GM18909 (cell line): ENCODE results near the gene SPON2.
"Not testable (repeated sequence)": the region's sequence is repeated elsewhere in the genome, so short reads cannot be mapped to it uniquely, and the experiment has no call there.

ENCODE experiments used
- ATAC-seq: cut with Tn5 transposase; IDR thresholded peaks from one replicate; pipeline ENCODE4 v1.9.1; 2021; ENCODE audit warnings: mild to moderate bottlenecking; ENCODE audit not compliant: unreplicated experiment, poor library complexity

Gene SPON2

DNA sequence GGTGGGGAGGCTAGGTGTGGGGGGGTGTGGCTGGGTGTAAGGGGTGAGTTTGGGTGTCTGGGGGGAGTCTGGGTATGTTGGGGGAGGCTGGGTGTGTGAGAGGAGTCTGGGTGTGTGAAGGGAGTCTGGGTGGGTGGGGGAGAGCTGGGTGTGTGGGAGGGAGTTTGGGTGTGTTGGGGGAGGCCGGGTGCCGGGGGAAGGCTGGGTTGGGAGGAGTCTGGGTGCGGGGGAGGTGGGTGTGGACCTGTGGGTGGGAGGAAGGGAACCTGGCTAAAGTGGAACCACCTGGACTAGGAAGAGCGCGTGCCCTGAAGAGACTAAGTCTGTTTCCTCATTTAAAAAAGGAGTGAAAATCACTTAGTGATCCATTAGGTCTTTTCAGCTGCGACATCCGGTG is 18.3 kb downstream of the SPON2 start:
- no peak for ATAC-seq

DNA sequence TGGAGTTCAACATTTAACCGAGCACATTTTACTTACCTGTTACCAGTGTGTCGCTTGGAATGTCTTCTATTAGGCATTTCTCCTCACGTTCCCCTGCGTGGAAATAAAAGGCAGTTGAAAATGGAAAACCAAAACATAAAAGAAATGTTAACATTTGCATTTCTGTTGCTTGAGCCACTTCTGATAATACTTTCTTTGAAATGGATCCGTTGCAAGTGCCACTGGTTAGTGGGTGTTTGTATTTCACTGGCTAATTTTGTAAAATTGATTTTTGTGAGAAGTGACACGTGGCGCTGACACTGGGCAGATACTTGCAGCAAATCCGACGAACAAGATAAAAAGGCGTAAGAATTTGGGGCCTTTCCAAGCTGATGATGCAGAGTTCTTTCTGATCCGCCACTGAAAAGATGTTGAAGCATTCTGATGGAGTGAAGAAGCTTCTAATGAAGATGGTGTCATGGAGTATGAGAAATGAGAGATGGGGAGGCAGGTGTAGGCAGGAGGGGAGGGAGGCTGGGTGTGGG is 18.8 kb downstream of the SPON2 start:
- no peak for ATAC-seq

DNA sequence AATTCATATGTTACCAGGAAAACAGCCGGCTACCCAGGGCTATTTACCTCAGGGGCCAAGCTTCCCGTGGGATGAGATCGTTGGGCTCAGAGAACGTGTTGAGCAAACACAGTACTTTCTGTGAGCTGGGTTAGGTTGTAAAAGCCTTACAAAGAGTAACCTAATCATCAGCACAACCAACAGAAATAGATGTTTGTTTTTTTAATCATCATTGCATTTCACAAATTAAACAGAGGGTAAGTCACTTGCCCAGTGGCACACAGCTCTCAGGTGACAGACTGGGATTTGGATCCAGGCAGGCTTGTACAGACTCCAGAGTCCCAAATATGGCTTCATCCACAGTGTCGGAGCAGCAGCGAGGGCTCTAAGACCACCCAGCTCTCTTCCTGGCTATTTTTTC is 20.1 kb downstream of the SPON2 start:
- no peak for ATAC-seq

DNA sequence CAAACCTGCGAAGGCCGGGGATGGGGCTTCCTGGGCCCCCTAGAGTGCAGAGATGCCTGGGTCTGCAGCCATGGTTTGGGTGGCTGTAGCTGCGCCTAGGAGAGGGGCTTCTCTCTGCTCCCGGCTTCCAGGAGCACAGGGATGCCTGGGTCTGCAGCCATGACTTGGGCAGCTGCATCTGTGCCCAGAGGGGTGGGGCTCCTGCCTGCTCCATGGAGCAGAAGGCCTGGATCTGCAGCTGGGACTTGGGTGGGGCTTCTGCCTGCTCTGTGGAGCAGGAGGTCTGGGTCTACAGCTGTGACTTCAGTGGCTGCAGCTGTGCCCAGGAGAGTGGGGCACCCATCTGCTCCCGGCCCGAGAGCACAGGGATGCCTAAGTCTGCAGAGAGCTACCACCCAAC is 20.8 kb downstream of the SPON2 start:
- no peak for ATAC-seq

DNA sequence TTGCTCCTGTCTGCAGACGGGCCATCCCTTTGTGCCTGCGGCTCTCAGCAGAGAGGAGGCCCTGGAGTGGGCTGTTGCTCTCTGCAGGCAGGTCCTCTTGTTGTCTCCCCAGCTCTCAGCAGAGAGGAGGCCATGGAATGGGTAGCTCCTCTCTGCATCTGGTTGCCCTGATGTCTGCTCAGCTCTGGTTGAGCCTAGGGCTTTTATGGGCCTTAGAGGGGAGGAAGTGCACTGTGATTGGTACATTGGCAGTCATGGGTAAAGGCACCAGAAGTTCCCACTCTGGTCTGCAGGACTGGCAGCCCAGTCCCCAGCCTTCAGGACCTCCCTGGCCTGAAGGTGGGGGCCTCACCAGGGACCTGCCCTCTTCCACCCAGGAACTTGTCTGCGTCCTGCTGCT is 21.5 kb downstream of the SPON2 start:
- ATAC-seq, result no peak

DNA sequence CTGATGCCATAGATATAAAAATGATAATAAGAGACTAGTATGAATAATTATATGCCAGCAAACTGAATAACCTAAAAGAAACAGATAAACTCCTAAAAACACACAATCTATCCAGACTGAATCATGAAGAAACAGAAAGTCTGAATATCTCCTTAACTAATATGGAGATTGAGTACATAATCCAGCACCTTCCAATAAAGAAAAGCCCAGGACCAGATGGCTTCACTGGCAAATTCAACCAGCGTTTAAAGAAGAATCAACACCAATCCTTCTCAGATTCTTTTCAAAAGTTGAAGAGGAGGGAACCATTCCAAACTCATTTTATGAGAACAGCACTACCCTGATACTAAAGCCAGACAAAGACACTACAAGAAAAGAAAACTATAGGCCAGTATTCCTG is 32.5 kb downstream of the SPON2 start:
- no peak for ATAC-seq

DNA sequence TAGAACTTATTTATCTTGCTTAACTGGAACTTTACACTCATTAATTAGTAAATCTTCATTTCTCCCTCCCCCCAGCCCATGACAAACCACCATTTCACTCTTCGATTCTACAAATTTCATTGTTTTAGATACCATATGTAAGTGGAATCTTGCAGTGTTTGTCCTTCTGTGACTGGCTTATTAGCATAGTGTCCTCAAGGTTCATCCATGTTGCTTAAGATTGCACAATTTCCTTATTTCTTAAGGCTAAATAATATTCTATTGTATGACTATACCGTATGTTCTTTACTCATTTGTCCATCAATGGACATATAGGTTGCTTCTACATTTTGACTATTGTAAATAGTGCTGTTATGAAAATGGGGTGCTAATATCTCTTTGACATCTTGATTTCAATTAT is 34.5 kb downstream of the SPON2 start:
- no peak for ATAC-seq

DNA sequence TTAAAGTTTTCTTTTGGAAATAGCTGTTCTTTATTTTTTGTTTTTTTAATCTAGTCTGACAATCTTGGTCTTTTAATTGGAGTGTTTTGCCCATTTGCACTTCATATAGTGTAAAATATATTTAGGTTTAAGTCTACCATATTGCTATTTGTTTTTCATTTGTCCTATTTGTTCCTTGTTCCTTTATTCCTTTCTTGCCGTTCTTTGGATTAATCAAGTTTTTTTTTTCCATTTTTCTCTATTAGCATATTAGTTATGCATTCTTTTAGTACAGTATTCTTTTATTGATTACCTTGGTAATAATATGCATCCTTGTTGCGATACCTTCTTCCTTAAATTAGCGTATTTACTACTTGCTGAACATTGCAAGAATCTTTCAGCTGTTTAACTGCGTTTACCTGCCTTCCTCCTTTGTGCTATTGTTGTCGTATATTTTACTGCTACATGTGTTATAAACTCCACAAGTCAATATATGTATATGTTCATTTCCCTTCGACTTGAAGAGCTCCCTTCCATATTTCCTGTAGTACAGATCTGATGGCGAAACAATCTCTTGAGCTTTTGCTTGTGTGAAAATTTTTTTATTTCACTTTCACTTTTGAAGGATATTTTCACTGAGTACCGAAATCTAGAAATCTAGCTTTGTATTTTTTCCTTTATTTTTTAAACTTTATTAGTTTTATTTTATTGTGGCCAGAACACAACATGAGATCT is 35.2 kb downstream of the SPON2 start:
- ATAC-seq, result no peak

DNA sequence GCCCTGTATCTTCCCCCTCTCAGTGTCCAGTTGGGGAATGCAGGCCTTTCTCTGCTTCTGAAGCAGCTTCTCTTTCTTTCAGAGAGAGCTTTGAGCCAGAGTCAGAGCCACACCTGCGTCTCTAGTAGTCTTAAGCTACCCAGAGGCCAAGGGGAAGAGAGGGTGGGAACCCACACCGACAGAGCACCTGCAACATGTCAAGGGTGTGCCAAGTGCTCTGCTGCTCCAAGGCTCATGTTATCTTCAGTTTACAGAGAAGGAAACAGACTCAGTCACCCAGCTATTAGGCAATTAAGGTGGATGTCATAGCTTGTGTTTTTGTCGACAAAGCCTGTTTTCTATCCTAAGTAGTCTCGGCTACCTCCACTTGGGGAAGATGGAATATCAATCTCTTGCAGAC is 36.3 kb downstream of the SPON2 start:
- no peak for ATAC-seq

DNA sequence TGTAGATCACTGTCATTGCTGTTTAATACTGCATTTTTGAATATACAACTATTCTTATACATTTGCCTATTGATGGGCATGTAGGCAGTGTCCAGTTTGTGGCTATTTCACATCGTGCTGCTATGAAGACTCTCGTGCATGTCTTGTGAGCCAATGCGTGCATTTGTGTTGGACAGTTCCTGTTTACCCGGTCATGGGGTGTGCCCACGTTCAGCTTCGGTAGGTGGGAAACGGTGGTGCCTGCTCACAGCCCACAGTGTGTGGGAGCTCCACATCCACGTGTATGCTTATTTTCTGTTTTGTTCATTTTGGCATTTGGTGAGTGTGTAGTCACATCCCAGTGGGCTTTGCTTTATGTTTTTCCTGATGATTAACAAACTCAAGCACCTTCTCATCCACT is 39.4 kb downstream of the SPON2 start:
- ATAC-seq, result no peak

DNA sequence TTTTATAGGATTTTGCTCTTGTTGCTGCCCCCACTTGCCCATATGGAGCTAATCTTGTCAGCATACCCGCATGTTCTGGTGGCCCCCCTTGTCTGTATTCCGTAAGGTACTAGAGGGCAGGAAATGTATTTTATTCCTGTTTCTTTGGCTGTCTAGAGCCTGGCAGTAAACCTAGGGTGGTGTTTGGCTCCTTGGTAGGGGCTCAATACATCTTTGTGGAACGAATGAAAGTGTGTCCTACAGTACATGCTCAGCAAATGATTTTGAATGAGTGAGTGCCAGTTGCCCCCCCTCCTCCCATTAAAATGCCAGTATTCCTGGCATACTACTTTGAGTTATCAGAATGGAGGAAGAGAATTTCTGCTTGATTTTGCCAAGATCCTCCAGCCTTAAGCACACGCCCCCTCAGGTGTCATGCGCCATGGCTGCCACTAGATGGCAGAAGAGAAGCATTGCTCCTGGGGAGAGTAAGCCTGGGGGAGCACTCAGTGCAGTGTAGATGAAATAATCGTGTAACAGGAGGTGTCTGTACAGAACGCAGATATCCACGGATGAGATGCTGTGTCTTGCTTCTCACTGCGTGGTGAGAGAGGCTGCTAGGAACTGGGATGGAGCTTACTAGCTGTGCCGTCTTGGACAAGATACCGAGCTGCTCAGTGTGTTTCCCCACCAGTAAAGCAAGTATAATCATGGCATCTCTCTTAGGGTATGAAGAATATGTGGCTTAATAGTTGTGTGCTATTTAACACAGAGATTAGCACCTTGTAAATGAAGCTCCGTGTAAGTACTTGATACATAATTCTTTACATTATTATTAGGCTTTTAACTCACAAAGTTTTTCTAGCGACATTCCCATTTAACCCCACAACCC is 41.8 kb downstream of the SPON2 start:
- ATAC-seq, result peak; percentile 81

DNA sequence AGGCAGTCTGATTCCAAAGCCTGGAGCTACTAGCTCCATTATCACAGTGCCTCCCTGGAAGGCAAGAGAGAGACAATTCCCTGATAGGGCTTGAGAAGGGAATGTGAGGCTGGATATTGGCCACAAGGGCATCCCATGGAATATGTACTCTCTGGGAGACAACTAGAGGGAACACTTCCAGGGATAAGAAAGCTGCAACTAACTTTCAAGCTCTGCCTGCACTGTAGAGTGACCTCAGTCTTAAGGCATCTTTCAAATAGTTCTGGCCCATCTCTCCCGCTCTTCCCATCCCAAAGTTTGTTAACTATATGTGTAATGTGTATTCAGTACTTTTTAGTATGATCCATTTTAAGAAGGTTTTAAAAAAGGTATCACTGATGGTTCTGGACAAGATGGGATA is 45.9 kb downstream of the SPON2 start:
- ATAC-seq, result no peak

DNA sequence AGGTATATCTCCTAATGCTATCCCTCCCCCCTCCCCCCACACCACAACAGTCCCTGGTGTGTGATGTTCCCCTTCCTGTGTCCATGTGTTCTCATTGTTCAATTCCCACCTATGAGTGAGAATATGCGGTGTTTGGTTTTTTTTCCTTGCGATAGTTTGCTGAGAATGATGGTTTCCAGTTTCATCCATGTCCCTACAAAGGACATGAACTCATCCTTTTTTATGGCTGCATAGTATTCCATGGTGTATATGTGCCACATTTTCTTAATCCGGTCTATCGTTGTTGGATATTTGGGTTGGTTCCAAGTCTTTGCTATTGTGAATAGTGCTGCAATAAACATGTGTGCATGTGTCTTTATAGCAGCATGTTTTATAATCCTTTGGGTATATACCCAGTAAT is 46.9 kb downstream of the SPON2 start:
- ATAC-seq, result not testable (repeated sequence)

DNA sequence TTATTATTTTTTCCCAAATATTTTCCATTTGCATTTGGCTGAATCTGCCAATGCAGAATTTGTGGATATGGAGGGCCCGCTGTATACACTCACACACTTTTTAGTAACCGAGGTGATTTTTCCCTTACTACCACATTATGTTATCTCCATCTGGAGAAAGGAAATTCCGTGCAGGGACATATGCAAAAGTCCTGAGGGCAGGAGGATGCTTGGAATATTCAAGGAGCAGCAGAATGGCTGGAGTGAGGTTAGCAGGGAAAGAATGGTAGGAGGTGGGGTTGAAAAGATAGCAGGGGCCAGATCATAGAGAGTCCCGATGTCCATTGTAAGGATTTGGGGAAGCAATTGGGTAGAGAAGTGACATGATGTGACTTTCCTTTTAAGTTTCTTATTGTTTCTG is 47.6 kb downstream of the SPON2 start:
- ATAC-seq, result no peak

DNA sequence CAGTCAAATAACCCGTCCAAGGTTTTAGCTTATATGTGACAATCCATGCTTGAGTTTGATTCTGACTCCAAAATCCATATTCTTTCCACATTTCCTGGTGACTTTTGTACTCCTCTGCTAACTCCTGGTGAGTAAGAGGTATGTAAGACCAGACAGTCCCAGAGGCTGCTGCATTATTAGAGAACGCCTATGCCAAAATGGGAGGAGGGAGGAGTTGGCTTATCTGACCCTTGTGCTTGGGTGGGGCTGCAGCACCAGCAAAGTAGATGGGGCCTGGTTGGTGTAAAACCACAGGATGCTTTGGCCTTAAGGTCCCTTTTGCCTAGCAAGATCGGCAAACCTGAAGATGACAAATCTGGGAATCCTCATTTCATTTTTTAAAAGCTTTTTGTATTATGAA is 49.9 kb downstream of the SPON2 start:
- no peak for ATAC-seq
